Forelimb muscle (tissue), 1 donor: ENCODE measurements around the gene BMPR1A. TPM values are rescaled to one million over a fixed set of nuclear protein-coding genes. Genes with fewer than 3 reads are reported as not detected.

Experiments used
- DNase-seq: peaks from one replicate; pipeline ENCODE4 v3.0.0-alpha.2; 2013; ENCODE audit warnings: low read depth
- polyA plus RNA-seq: library from polyadenylated mRNA; unstranded; fragments of 120-200 nt; gene quantifications from one replicate; pipeline ENCODE4 v1.2.1, GENCODE V29; 2013; ENCODE audit not compliant: insufficient read length

Gene BMPR1A
- polyA plus RNA-seq, 1 donor, result 46.0 TPM

GRCh38 chr10:86802473-86803108 is 46.2 kb downstream of the BMPR1A start:
- no peak for DNase-seq

DNA sequence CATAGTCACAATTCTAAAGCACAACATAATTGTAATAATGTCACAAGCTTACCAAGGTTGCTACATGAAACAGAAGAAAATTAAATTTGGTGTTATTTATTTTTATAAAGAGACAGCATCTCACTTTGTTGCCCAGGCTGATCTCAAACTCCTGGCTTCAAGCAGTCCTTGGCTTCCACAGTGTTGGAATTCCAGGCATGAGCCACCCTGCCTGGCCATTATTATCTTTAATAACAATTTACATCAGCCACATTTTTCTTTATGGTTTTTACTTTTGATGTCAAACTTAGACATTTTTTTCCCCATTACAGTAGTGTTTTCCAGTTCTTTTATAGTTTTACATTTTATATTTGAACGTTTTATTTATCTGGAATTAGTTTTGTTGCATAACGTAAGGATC is 46.7 kb downstream of the BMPR1A start:
- DNase-seq, result no peak

GRCh38 chr10:86804805-86805204 is 48.4 kb downstream of the BMPR1A start:
- no peak for DNase-seq

GRCh38 chr10:86813101-86813500 is 56.7 kb downstream of the BMPR1A start:
- no peak for DNase-seq

DNA sequence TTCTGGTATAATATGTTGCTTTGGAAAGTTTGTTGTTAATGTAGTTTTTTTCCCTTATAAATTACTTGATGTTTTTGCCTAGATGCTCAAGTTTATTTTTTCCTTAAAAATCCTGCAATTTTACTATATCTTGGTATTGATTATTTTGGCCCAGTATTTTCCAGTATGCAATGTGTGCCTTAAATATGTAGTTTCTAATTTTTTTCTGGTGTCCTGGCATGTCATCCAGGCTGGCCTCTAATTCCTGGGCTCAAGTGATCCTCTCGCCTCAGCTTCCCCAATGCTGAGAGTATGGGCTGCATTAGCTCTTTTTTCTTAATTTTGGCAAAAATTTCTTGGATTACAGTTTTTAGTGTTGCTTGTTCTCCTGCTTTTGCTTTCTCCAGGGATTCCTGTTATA is 57.6 kb downstream of the BMPR1A start:
- DNase-seq, result no peak

GRCh38 chr10:86815035-86815617 is 58.7 kb downstream of the BMPR1A start:
- DNase-seq, result peak; percentile 20

GRCh38 chr10:86815640-86816039 is 59.2 kb downstream of the BMPR1A start:
- DNase-seq, result no peak

GRCh38 chr10:86817246-86817645 is 60.8 kb downstream of the BMPR1A start:
- no peak for DNase-seq

GRCh38 chr10:86819567-86819966 is 63.1 kb downstream of the BMPR1A start:
- no peak for DNase-seq

GRCh38 chr10:86820509-86820908 is 64.1 kb downstream of the BMPR1A start:
- DNase-seq, result no peak

DNA sequence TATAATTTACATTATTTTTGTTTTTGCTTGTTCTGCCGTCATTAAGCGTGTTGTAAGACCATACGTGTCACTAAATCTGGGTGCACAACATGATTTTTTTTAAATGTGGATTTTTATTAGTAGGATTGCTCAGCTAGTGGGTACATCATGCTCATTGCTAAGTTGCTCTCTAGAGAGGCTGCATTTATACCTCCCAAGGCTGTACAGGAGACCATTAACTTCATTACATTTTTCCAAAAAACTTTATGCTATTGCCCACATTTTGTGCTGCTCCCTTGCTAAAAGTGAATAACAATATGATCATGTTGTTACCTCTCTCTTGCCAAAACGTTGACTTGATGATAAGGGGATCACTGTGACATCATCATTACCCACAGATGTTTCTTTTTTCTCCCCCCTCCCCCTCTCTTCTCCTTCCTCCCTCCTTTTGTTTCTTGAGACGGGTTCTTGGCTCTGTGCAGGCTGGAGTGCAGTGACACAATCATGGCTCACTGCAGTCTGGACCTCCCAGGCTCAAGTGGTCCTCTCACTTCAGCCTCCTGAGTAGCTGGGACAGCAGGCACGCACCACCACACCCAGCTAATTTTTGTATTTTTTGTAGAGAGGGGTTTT is 65.1 kb downstream of the BMPR1A start:
- no peak for DNase-seq

DNA sequence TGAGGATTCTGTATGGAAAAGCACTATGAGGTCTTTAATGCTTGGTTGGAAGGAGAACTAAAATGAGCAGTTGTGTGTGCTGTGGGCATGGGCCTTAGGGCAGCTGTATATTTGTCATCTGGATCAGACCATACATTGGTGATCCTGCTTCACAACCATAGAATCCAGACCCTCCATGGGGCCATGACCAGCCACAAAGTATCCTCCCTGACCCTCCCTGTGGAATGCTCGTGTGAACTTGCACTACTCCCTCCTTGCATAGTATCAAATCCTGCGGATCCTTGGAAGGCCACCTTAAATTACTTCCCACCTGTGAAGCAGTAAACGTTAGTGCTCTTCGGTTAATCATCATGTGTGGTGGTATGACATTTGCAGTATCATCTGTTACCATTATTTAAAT is 67.1 kb downstream of the BMPR1A start:
- DNase-seq, result no peak

DNA sequence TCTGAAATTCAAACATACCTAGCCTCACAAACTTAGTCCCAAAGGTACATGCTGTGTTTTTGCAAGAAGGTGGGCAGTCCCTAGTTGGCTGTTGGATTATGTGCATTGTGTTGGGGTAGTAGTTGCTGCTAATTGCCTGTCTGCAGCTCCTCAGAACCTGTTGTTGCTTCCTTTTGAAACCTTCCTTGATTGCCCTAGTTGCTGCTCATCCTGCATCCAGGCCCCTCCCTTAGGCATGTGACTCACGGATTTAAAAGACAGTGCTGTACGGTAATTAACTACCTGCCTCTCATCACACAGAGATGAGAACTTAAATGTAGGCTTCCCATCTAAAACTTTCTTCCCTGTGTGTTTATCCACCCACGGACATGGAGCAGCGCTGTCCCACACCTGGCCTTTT is 67.7 kb downstream of the BMPR1A start:
- no peak for DNase-seq

GRCh38 chr10:86825366-86825765 is 68.9 kb downstream of the BMPR1A start:
- DNase-seq, result no peak

- DNase-seq, result no peak
These were observed 71.2 kb downstream of the BMPR1A start for GRCh38 chr10:86827639-86828038.

DNA sequence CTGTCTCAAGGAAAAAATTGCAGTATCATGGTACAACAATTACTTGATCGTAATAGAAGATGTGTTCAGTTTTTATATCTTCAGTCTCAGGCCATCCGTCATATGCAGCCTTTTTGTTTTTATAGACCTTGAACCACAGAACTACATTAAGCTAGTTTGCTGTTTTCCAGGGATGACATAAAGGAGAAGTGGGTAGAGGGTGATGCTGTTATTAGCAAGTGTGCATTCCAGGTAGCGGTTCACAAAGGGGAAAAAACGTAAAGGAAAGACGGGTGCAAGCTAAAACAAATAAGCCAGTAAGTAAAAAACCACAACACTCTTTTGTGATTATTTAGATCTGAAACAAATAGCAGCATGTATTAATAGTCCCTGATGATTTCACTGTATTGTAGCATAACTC is 71.7 kb downstream of the BMPR1A start:
- no peak for DNase-seq

GRCh38 chr10:86829472-86829871 is 73.1 kb downstream of the BMPR1A start:
- DNase-seq, result no peak

GRCh38 chr10:86830043-86830591 is 73.7 kb downstream of the BMPR1A start:
- no peak for DNase-seq

- no peak for DNase-seq
These were observed 77.5 kb downstream of the BMPR1A start for GRCh38 chr10:86833969-86834368.

- DNase-seq, result no peak
These were observed 79.6 kb downstream of the BMPR1A start for GRCh38 chr10:86836044-86836443.

DNA sequence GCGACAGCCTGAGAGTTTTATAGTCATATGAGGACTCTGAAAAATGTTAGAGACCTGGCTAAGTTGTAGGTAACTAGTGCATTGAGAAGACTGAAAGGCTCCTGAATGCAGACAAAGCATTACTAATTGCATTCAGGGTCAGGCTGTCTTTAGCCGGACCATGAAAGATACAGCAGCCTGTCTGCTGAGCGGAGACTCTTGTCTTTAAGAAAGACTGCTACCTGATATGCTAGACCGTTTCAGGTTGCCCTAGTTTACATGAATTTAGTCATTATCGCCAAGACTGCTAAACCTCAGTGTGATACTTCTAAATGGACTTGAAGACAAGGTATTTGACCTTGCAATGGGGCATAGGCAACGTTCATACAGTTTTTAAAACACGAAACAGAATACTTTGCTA is 81.2 kb downstream of the BMPR1A start:
- DNase-seq, result no peak

GRCh38 chr10:86840498-86840897 is 84.1 kb downstream of the BMPR1A start:
- no peak for DNase-seq

DNA sequence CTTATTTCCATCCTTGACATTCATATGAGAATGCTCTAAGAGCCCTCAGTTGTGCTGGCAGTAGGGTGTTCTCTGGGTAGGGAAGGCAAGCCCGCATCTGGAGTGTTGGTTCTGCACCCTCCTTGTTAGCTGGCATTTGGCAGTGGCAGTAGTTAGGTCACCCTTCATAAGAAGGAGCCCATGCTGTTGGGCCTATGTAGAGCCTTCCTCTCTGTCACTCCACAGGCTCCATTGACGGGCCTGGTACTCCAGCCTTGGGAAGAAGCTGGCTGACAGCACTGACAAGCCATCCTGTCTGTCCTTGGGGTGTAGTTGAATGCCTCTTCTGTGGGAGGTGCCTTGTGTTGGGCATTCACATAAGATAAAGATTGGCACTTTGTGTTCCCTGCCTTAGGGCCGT is 89.7 kb downstream of the BMPR1A start:
- no peak for DNase-seq
